Lower leg skin (tissue), 3 donors: ENCODE data around the gene NDUFA5.

Experiments
- CTCF ChIP-seq, 3 donors: fragments of 450-650 bp; IDR thresholded peaks; one replicate each; pipeline ENCODE4 v1.5.1; 2016; ENCODE audit warnings: antibody characterized with exemption in 3 of 3, mild to moderate bottlenecking in 3 of 3, moderate library complexity in 2 of 3
- POLR2A ChIP-seq, 2 donors: fragments of 450-650 bp; IDR thresholded peaks; one replicate each; pipeline ENCODE4 v1.6.1; 2016 to 2017; ENCODE audit warnings: antibody characterized with exemption in 2 of 2, mild to moderate bottlenecking in 1 of 2, moderate library complexity in 1 of 2

GRCh38 chr7:123548406-123548805, 9.2 kb downstream of the NDUFA5 start:
- TF ChIP-seq POLR2A (IDR thresholded peaks at IDR 0.05) (no peak), CTCF (IDR thresholded peaks at IDR 0.05) (no peak)
